ENCODE measurements around the gene HRK. TPM values are rescaled to one million over a fixed set of nuclear protein-coding genes. Genes with fewer than 3 reads are reported as not detected.

Gene HRK
- total and polyA plus RNA-seq, 2 of the 4 experiments (the other 2 are of a cell fraction), result not detected

GRCh38 chr12:116898669-116899068, 17.4 kb upstream of the HRK start:
- POLR2A ChIA-PET (ENCODE audit: unreplicated experiment), result no interaction called here
- Histone ChIP-seq H3K9me1 (ENCODE audit: insufficient read depth, low read length) (no peaks in the 10 kb centered on the region), H3K14ac (replicated peaks; ENCODE audit: low read depth, low read length) (no peak overlapping the region), H4K5ac (ENCODE audit: low read depth, low read length) (no peak overlapping the region), H3K56ac (ENCODE audit: extremely low read depth, insufficient read depth, low read length) (no peak overlapping the region), H3K9me3 (ENCODE audit: control insufficient read depth, insufficient read depth, low read length) (no peaks in the 10 kb centered on the region), H3K79me1 (ENCODE audit: low read depth in 1 of 2, low read length in 2 of 2) (no peaks in the 10 kb centered on the region), H4K8ac (ENCODE audit: low read depth in 2 of 2, low read length in 2 of 2) (no peak overlapping the region), H2BK15ac (ENCODE audit: low read depth, low read length) (no peak overlapping the region), H3K4me3 (ENCODE audit: insufficient read depth, low read depth, low read length) (no peak overlapping the region), H3K9ac (ENCODE audit: low read depth, low read length) (no peak overlapping the region), H2AK5ac (ENCODE audit: low read depth, low read length) (no peak overlapping the region), H3K27ac (ENCODE audit: insufficient read depth, low read length) (no peak overlapping the region), H3K36me3 (ENCODE audit: control insufficient read depth, insufficient read depth, low read length) (no peaks in the 10 kb centered on the region), H4K91ac (ENCODE audit: insufficient read depth, low read depth, low read length) (no peak overlapping the region), H3K4ac (ENCODE audit: low read depth, low read length) (no peak overlapping the region), H3K23ac (ENCODE audit: low read depth, low read length) (no peak overlapping the region), H3K4me2 (ENCODE audit: low read depth, low read length) (no peak overlapping the region), H2BK20ac (ENCODE audit: low read depth, low read length) (no peak overlapping the region), H4K20me1 (ENCODE audit: insufficient read depth, low read length) (no peaks in the 10 kb centered on the region), H3K27me3 (ENCODE audit: control insufficient read depth, insufficient read depth, low read length) (peaks cover 12% of the 10 kb centered on the region), H3K4me1 (ENCODE audit: control insufficient read depth, insufficient read depth, low read length) (no peaks in the 10 kb centered on the region), H3K18ac (ENCODE audit: low read depth, low read length) (no peak overlapping the region), H2BK5ac (ENCODE audit: low read depth, low read length, poor library complexity, severe bottlenecking) (no peak overlapping the region), H2AK9ac (replicated peaks; ENCODE audit: low read depth, low read length, poor library complexity) (no peak overlapping the region), H2BK120ac (ENCODE audit: low read depth, low read length) (no peak overlapping the region), H2AFZ (replicated peaks; ENCODE audit: low read length, poor library complexity) (no peak overlapping the region)
- in situ Hi-C loops (cut with MboI; ENCODE audit: low sequenced_read_pairs), result no loop called here
- TF ChIP-seq, protein P1, sequence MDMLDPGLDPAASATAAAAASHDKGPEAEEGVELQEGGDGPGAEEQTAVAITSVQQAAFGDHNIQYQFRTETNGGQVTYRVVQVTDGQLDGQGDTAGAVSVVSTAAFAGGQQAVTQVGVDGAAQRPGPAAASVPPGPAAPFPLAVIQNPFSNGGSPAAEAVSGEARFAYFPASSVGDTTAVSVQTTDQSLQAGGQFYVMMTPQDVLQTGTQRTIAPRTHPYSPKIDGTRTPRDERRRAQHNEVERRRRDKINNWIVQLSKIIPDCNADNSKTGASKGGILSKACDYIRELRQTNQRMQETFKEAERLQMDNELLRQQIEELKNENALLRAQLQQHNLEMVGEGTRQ (IDR thresholded peaks at IDR 0.05; ENCODE audit: low read depth, low read length), result peak; percentile 44; the same call in 1 of the 2 replicates
- no peak for TF ChIP-seq RCOR1 (IDR thresholded peaks at IDR 0.05; ENCODE audit: insufficient replicate concordance, low read length)
- ATAC-seq (ENCODE audit: low read depth) (no peak), DNase-seq (no peak)
- intact Hi-C loops (cut with micrococcal nuclease), result no loop called here
- dilution Hi-C loops (cut with HindIII; ENCODE audit: low sequenced_read_pairs, unreplicated experiment), result no loop called here
- CTCF ChIA-PET, result no interaction called here
- no TSS peak for BruUV-seq (replicated peaks)
- WGBS, 2 experiments (ENCODE audit: extremely low coverage in 2 of 2, insufficient read length in 1 of 2), result no CpG with 5 or more reads among the region's 3 CpGs

Measured in IMR-90 (cell line).